Large intestine (tissue), 3 donors: Measurements from ENCODE around the gene PHF21B. TPM values are rescaled to one million over a fixed set of nuclear protein-coding genes. Genes with fewer than 3 reads are reported as not detected.

Source experiments
- DNase-seq, 2 donors: peaks; one replicate each; pipeline versions ENCODE4 v3.0.0 to v3.0.0-alpha.2; 2013
- H3K27ac ChIP-seq: one replicate; pipeline ENCODE4 v1.5.1; 2013; ENCODE audit warnings: low read length
- H3K27me3 ChIP-seq: 2 replicates; pipeline ENCODE4 v1.6.1; 2013; ENCODE audit warnings: low read length; ENCODE audit not compliant: control insufficient read depth, insufficient read depth
- H3K36me3 ChIP-seq: 2 replicates; pipeline ENCODE4 v1.6.1; 2013; ENCODE audit warnings: low read length; ENCODE audit not compliant: control insufficient read depth, insufficient read depth
- H3K4me1 ChIP-seq: one replicate; pipeline ENCODE4 v1.6.1; 2013; ENCODE audit warnings: low read length; ENCODE audit not compliant: control insufficient read depth, insufficient read depth
- H3K4me3 ChIP-seq: one replicate; pipeline ENCODE4 v1.5.1; 2013; ENCODE audit warnings: low read length
- H3K9me3 ChIP-seq: one replicate; pipeline ENCODE4 v1.6.1; 2013; ENCODE audit warnings: mild to moderate bottlenecking, low read depth, low read length, moderate library complexity; ENCODE audit not compliant: control insufficient read depth
- WGBS: methylation state at CpG from one replicate; pipeline ENCODE4 v1.1.5; 2013; ENCODE audit warnings: low lambda C conversion rate; ENCODE audit not compliant: insufficient coverage; 5-methylcytosine and 5-hydroxymethylcytosine counted together
- polyA plus RNA-seq: library from polyadenylated mRNA; unstranded; fragments of 120-200 nt; gene quantifications from one replicate; pipeline ENCODE4 v1.2.1, GENCODE V29; 2013

Gene PHF21B
- polyA plus RNA-seq, 1 donor: 0.63 TPM

GRCh38 chr22:44992166-44992565 is 17.6 kb downstream of the PHF21B start:
- DNase-seq: no peak
- Histone ChIP-seq H3K4me1 (no peaks in the 10 kb centered on the region), H3K9me3 (no peaks in the 10 kb centered on the region), H3K36me3 (no peaks in the 10 kb centered on the region), H3K27me3 (peaks cover 5% of the 10 kb centered on the region), H3K27ac (no peak overlapping the region), H3K4me3 (no peak overlapping the region)
- no CpG with 5 or more reads among the region's 13 CpGs for WGBS

GRCh38 chr22:44991218-44991617 is 18.6 kb downstream of the PHF21B start:
- no CpG with 5 or more reads among the region's 10 CpGs for WGBS
- no peaks in the 10 kb centered on the region for H3K27me3 ChIP-seq

DNA sequence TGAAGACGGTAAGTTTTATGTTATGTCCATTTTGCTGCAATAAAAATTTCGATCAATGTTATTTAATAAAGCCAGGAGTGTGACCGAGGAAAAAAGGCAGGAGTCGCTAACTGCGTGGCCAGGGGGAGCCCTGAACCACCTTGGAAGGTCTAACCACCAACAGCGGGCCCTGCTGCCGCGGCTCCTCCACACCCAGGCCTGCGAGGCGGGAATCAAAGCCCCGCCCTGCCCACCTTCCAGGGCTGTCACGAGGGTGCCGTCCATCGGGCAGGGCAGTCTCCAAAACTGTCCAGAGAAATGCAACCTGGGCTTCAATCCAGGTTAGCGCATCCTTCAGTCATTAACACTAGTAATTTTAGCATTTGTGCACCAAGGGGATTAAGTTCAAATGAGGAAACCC is 19.0 kb downstream of the PHF21B start:
- Histone ChIP-seq H3K9me3 (no peaks in the 10 kb centered on the region), H3K27me3 (no peaks in the 10 kb centered on the region), H3K27ac (no peak overlapping the region), H3K4me1 (no peaks in the 10 kb centered on the region), H3K36me3 (no peaks in the 10 kb centered on the region), H3K4me3 (no peak overlapping the region)
- WGBS: 100% methylated on average over 1 of the region's 15 CpGs
- no peak for DNase-seq

More at GRCh38 chr22:44991218-44991617, 18.6 kb downstream of the PHF21B start:
- H3K27ac ChIP-seq: no peak overlapping the region
- no peak for DNase-seq
- H3K36me3 ChIP-seq: no peaks in the 10 kb centered on the region
- H3K4me1 ChIP-seq: no peaks in the 10 kb centered on the region
- no peak overlapping the region for H3K4me3 ChIP-seq
- no peaks in the 10 kb centered on the region for H3K9me3 ChIP-seq

DNA sequence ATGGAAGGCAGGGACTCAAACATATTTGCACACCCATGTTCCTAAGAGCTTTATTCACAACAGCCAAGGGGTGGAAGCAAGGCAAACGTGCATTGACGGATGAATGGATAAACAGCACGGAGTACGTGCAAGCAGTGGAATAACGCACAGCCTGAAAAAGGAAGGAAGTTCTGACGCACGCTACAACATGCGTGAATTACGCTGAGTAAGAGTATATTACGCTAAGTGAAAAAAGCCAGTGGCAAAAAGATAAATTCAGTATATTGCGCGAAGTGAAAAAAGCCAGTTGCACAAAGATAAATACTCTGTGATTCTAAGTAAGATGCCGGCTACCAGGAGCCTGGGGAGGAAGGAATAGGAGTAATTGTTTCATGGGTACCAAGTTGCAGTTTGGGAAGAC is 19.5 kb downstream of the PHF21B start:
- no peak overlapping the region for H3K27ac ChIP-seq
- no peaks in the 10 kb centered on the region for H3K27me3 ChIP-seq
- no peak overlapping the region for H3K4me3 ChIP-seq
- no peaks in the 10 kb centered on the region for H3K36me3 ChIP-seq
- H3K4me1 ChIP-seq: no peaks in the 10 kb centered on the region
- WGBS: 100% methylated on average over 3 of the region's 13 CpGs
- no peak for DNase-seq
- H3K9me3 ChIP-seq: no peaks in the 10 kb centered on the region

DNA sequence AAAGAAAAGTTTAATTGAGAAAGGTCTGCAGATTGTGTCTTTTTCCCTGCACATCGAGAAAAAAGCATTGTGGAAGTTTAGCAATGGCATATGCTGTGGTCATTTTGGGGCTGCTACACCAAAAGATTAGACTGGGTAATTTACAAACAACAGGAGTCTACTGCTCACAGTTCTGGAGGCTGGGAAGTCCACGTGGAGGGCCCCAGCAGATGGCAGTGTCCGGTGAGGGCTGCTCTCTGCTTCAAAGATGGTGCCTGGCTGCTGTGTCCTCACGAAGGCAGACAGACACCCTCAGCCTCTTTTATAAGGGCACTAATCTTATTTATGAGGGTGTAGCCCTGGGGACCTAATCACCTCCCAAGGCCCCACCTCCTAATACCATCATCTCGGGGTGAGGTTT is 21.1 kb downstream of the PHF21B start:
- Histone ChIP-seq H3K4me3 (no peak overlapping the region), H3K9me3 (no peaks in the 10 kb centered on the region), H3K27me3 (no peaks in the 10 kb centered on the region), H3K27ac (no peak overlapping the region), H3K4me1 (no peaks in the 10 kb centered on the region), H3K36me3 (no peaks in the 10 kb centered on the region)
- DNase-seq: no peak
- no CpG with 5 or more reads among the region's 5 CpGs for WGBS

DNA sequence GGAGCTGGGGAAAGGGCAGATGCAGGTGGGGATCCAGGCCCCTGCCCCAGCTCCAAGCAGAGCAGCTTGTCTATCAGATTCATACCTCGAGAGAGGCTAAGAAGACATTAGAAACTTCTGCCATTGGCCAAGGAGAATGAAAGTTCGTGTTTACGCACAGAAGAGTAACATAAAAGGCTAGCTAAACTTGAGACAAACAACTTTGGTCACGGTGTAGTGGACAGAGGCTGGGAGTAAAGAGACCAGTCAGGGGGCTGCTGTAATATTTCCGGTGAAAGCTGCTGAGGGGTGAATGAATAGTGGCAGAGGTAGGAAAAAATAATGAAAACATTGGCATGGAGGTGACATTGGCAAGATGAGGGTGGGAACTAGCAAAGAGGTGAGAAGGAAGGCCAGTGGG is 22.9 kb downstream of the PHF21B start:
- no peak for DNase-seq
- 83% methylated on average over 5 of the region's 5 CpGs for WGBS
- Histone ChIP-seq H3K27me3 (no peaks in the 10 kb centered on the region), H3K36me3 (no peaks in the 10 kb centered on the region), H3K4me1 (no peaks in the 10 kb centered on the region), H3K9me3 (no peaks in the 10 kb centered on the region), H3K4me3 (no peak overlapping the region), H3K27ac (no peak overlapping the region)

DNA sequence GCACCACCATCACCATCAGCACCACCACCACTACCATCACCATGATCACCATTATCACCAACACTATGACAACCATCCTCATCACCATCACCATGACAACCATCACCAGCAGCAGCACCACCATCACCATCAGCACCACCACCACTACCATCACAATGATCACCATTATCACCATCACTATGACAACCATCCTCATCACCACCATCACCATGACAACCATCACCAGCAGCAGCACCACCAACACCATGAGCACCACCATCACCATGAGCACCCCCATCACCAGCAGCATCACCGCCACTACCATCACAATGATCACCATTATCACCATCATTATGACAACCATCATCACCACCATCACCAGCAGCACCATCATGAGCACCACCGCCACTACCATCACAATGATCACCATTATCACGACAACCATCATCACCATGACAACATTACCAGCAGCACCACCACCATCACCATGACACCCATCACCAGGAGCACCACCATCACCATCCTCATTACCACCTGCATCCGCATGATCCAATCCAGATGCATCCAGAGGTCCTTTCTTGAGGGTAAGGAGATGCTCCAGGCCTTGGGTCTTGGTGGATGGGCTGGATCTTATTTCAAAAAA is 23.8 kb downstream of the PHF21B start:
- H3K27ac ChIP-seq: no peak overlapping the region
- no peak for DNase-seq
- H3K27me3 ChIP-seq: no peaks in the 10 kb centered on the region
- no peak overlapping the region for H3K4me3 ChIP-seq
- no peaks in the 10 kb centered on the region for H3K9me3 ChIP-seq
- H3K36me3 ChIP-seq: no peaks in the 10 kb centered on the region
- H3K4me1 ChIP-seq: no peaks in the 10 kb centered on the region
- WGBS: 92% methylated on average over 2 of the region's 4 CpGs

DNA sequence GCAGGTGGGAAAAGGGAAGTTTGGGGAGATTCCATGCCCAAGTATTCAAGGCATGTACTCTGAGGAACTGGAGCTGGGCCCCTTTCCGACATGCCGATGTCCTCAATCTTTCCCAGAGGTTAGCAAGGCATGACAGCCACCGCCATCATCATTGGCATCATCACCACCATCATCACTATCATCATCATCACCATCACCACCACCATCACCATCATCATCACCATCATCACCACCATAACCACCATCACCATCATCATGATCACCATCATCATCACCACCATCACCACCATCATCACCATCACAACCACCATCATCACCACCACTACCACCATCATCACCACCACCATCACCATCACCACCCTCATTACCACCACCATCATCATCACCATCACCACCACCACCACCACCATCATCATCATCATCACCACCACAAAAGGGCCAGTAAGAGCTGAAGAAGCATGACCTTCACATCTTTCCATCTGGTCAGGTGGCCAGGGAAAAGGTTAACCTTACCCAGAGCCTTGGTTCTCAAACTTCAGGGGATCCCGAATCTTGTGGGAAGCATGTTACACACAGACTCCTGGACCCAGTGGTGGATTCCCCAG is 25.8 kb downstream of the PHF21B start:
- Histone ChIP-seq H3K27me3 (no peaks in the 10 kb centered on the region), H3K9me3 (no peaks in the 10 kb centered on the region), H3K27ac (no peak overlapping the region), H3K4me3 (no peak overlapping the region), H3K36me3 (no peaks in the 10 kb centered on the region), H3K4me1 (no peaks in the 10 kb centered on the region)
- DNase-seq: no peak
- no CpG with 5 or more reads among the region's 4 CpGs for WGBS

GRCh38 chr22:44982445-44982844 is 27.4 kb downstream of the PHF21B start:
- Histone ChIP-seq H3K36me3 (no peaks in the 10 kb centered on the region), H3K27me3 (no peaks in the 10 kb centered on the region), H3K4me1 (no peaks in the 10 kb centered on the region), H3K27ac (no peak overlapping the region), H3K4me3 (no peak overlapping the region), H3K9me3 (no peaks in the 10 kb centered on the region)
- WGBS: no CpG with 5 or more reads among the region's 9 CpGs
- no peak for DNase-seq

- Histone ChIP-seq H3K36me3 (no peaks in the 10 kb centered on the region), H3K27ac (no peak overlapping the region), H3K27me3 (no peaks in the 10 kb centered on the region), H3K9me3 (no peaks in the 10 kb centered on the region), H3K4me3 (no peak overlapping the region), H3K4me1 (no peaks in the 10 kb centered on the region)
- WGBS: no CpG with 5 or more reads among the region's 11 CpGs
- no peak for DNase-seq
Observed at GRCh38 chr22:44981857-44982256, 27.9 kb downstream of the PHF21B start.

DNA sequence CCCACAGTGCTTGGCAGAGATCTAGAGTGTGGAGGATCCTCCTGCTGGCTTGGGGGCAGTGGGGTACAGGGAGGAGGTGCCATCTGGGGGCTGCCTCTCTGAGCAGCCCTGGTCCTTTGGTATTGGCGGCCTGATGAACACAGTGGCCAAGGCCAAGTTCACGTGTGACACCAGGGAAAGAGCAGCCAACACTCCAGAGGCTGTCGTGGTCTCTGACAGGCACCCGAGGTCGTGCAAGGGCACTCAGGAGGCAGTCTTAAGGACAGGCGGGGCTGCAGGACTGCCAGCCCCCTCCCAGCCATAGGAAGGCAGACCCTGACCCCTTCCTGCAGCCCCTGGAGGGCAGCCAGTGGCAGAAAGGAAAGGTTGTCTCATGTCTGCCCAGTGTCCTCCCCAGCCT is 30.7 kb downstream of the PHF21B start:
- no peaks in the 10 kb centered on the region for H3K27me3 ChIP-seq
- no peaks in the 10 kb centered on the region for H3K36me3 ChIP-seq
- H3K9me3 ChIP-seq: no peaks in the 10 kb centered on the region
- DNase-seq: no peak
- no peak overlapping the region for H3K27ac ChIP-seq
- H3K4me3 ChIP-seq: no peak overlapping the region
- H3K4me1 ChIP-seq: no peaks in the 10 kb centered on the region
- WGBS: 60% methylated on average over 1 of the region's 6 CpGs
